AG09319 (cell line): Measurements from ENCODE around the gene ASIC2.

Source experiments
- DNase-seq: peaks from one replicate; pipeline ENCODE4 v3.0.0-alpha.2; 2010; ENCODE audit warnings: low read depth; ENCODE audit errors: extremely low read depth
- TF ChIP-seq, protein P1 (sequence below): IDR thresholded peaks from 2 replicates; pipeline ENCODE4 v1.5.1; 2011; ENCODE audit warnings: low read depth, mild to moderate bottlenecking, inconsistent platforms, low read length, moderate library complexity

The ASIC2 gene

DNA sequence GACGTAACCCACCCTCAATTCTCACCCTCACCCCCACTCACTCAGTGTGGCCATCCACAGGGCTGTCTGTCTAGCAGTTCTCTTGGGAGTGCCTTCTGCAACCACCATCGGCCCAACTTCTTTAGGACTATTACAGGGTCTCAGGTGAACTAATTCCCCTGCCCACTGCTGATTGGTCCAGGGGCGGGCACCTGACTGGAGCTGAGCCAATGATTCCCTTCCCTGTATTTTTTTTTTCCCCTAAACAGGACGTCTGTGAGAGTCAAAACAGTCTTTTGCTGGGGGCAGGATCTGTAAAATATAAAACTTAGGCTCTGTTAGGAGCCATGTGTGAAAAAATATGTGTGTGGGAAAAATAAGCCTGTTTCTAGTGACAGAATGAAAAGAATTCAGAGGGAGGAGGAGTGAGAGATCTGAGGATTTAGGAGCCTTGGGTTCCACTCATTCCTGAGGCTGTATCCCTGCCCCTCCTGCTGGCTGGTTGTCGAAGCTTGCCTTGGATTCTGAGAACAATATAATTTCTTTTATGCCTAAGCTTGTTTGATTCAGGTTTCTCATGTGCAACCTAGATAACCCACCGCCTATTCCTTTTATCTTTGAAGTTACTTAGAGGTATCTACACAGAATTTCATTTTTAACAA is 186.4 kb downstream of the ASIC2 start:
- no peak for DNase-seq
- TF ChIP-seq, protein P1, sequence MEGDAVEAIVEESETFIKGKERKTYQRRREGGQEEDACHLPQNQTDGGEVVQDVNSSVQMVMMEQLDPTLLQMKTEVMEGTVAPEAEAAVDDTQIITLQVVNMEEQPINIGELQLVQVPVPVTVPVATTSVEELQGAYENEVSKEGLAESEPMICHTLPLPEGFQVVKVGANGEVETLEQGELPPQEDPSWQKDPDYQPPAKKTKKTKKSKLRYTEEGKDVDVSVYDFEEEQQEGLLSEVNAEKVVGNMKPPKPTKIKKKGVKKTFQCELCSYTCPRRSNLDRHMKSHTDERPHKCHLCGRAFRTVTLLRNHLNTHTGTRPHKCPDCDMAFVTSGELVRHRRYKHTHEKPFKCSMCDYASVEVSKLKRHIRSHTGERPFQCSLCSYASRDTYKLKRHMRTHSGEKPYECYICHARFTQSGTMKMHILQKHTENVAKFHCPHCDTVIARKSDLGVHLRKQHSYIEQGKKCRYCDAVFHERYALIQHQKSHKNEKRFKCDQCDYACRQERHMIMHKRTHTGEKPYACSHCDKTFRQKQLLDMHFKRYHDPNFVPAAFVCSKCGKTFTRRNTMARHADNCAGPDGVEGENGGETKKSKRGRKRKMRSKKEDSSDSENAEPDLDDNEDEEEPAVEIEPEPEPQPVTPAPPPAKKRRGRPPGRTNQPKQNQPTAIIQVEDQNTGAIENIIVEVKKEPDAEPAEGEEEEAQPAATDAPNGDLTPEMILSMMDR, result no peak

DNA sequence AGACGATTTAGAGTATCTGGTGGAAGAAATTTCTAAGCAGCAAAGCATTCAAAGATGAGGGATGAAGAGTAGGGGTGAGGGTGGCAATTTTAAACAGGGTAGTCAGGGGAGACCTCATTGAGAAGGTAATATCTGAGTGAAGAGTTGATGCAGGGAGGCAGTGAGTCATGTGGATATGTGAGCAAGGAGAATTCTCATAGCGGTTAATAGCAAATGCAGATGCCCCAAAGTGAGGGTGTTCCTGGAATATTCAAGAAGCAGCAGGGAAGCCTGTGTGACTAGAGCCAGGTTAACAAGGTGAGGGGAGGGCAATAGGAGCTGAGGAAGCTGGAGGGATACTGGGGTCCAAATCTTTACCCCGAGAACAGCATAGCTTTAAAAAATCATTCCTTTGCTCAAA is 187.2 kb downstream of the ASIC2 start:
- TF ChIP-seq, protein P1, result no peak
- DNase-seq, result no peak

DNA sequence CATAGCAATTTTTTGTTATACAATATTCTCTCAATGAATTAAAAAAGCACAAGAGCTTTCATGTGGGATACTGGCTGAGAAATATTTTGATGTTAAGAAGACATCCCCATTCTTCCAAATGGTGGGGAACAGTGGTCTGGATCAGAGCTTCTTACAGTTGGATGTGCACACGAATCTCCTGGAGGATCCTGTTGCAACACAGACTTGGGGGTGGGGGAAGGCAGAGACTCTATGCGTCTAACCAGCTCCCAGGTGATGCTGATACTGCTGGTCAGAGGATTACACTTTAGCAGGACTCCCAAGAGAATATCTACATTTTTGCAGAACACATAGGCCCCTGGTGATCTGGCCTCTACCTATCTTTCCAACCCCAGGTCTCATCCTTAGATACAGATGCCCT is 193.2 kb downstream of the ASIC2 start:
- DNase-seq, result no peak
- TF ChIP-seq, protein P1, result no peak

DNA sequence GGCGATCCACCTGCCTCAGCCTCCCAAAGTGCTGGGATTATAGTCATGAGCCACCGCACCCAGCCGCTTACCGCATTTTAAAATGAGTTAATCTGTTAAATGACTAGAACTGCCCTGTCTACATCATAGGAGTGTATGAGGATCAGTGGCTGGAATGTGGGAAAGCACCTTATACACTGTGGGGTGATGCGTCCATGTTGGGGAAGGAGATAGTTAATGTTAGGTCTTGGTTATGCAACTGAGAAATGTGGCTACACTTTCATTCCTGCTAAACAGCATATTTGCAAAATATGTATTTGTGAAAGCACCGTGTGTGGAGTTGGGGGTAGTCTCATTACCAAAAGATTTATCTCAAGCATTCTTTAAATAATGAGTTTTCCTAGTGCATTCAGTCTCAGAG is 193.8 kb downstream of the ASIC2 start:
- DNase-seq, result no peak
- TF ChIP-seq, protein P1, result no peak

DNA sequence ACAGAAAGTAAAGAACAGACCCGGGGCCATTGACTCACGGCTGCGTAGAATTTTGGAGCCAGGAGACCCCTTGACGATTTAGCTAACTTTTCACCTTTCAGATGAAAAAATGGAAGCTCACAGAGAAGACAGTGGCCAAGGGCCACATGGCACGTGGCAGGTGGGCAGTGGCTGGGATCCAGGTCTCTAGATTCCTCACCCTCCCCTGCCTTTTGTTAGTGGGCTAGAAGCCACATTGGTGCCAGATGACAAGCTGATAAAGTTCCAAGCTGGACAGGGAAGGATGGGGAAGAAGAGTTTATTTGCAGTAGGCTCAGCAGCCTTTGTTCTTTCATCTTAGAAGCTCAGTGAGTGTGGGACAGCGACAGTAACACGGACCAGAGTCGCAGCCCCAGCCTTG is 195.7 kb downstream of the ASIC2 start:
- no peak for DNase-seq
- TF ChIP-seq, protein P1, result no peak

DNA sequence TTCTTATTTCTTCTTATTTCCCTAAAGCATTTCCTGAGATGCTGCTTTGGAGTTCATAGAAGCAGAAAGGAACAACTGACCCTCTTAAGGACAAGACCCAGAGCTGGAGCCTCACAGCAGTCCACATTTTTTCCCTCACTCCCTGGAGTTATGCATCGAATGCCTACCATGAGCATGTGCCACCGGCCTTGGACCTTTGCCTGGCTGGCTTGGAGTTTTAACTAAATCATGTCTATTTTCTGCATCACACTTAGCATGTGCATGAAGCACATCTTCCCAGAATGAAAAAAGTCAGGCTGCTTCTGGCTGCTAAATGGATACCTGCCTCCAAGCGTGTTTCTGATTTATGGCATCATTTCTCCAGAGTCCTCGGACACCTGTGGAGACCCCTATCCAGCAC is 196.9 kb downstream of the ASIC2 start:
- DNase-seq, result no peak
- TF ChIP-seq, protein P1, result no peak

DNA sequence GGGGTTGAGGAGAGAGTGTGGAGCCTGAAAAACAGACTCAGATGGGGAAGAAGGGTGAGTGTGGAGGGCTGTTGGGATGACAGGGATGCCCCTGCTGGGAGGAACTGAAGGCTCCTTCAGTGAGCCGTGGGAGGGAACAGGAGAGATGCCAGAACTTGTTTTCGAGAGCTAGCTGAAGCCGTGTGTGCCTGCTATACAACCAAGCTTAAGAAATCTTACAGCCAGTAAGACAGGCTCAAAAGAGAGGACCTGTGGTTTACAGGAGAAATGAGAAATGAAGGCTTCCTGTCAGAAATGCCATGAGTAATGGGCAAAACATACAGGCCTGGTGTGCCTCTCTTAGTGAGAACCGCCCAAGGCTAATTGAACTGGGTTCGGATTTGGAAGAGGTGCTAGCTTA is 201.8 kb downstream of the ASIC2 start:
- DNase-seq, result no peak
- TF ChIP-seq, protein P1, result no peak
